Islet of Langerhans (tissue), 1 donor: ENCODE results near the gene ZC3H12D.
"Not testable (repeated sequence)": the region's sequence is repeated elsewhere in the genome, so short reads cannot be mapped to it uniquely, and the experiment has no call there.

Experiments
- FAIRE-seq: peaks from one replicate; lab custom pipeline; 2011; peaks lifted over from hg19 to GRCh38; lab: Jason Lieb, UNC

The ZC3H12D gene

GRCh38 chr6:149483849-149484655 lies 762 bp downstream of the ZC3H12D start:
- FAIRE-seq, result no peak

- no peak for FAIRE-seq
These were observed 1.5 kb downstream of the ZC3H12D start for GRCh38 chr6:149483334-149483725.

GRCh38 chr6:149482545-149483333 lies 2.1 kb downstream of the ZC3H12D start:
- no peak for FAIRE-seq

GRCh38 chr6:149480502-149481280 lies 4.1 kb downstream of the ZC3H12D start:
- FAIRE-seq, result no peak

GRCh38 chr6:149478631-149479314 lies 6.0 kb downstream of the ZC3H12D start:
- no peak for FAIRE-seq

- FAIRE-seq, result no peak
These were observed 7.3 kb downstream of the ZC3H12D start for GRCh38 chr6:149477544-149477943.

- FAIRE-seq, result no peak
These were observed 7.9 kb downstream of the ZC3H12D start for GRCh38 chr6:149476789-149477455.

- no peak for FAIRE-seq
These were observed 10.5 kb downstream of the ZC3H12D start for GRCh38 chr6:149474108-149474935.

GRCh38 chr6:149473080-149474052 lies 11.4 kb downstream of the ZC3H12D start:
- no peak for FAIRE-seq

GRCh38 chr6:149472241-149472640 lies 12.6 kb downstream of the ZC3H12D start:
- FAIRE-seq, result no peak

GRCh38 chr6:149471801-149472200 lies 13.0 kb downstream of the ZC3H12D start:
- no peak for FAIRE-seq

GRCh38 chr6:149470948-149471347 lies 13.9 kb downstream of the ZC3H12D start:
- no peak for FAIRE-seq

- no peak for FAIRE-seq
These were observed 16.6 kb downstream of the ZC3H12D start for GRCh38 chr6:149468179-149468578.

- no peak for FAIRE-seq
These were observed 17.5 kb downstream of the ZC3H12D start for GRCh38 chr6:149467265-149467664.

GRCh38 chr6:149464411-149464810 lies 20.4 kb downstream of the ZC3H12D start:
- FAIRE-seq, result no peak

GRCh38 chr6:149463781-149464180 lies 21.0 kb downstream of the ZC3H12D start:
- no peak for FAIRE-seq

GRCh38 chr6:149462712-149463111 lies 22.1 kb downstream of the ZC3H12D start:
- FAIRE-seq, result not testable (repeated sequence)

- FAIRE-seq, result no peak
These were observed 23.1 kb downstream of the ZC3H12D start for GRCh38 chr6:149461670-149462069.

- not testable (repeated sequence) for FAIRE-seq
These were observed 24.6 kb downstream of the ZC3H12D start for GRCh38 chr6:149460249-149460648.
